Neutrophil (primary cell): ENCODE results near the gene DCDC2.
"Not testable (repeated sequence)": the region's sequence is repeated elsewhere in the genome, so short reads cannot be mapped to it uniquely, and the experiment has no call there.

Source experiments
- H3K27ac ChIP-seq: fragments of 200-600 bp; sonication (generic); 2 replicates; pipeline ENCODE4 v1.5.1; 2016; ENCODE audit warnings: mild to moderate bottlenecking, moderate library complexity
- H3K27me3 ChIP-seq: fragments of 200-600 bp; sonication (generic); 2 replicates; pipeline ENCODE4 v1.6.0; 2016; ENCODE audit warnings: mild to moderate bottlenecking
- H3K36me3 ChIP-seq: fragments of 200-600 bp; sonication (generic); 2 replicates; pipeline ENCODE4 v1.5.1; 2017
- H3K4me1 ChIP-seq, 2 experiments: fragments of 200-600 bp in 1 of 2; sonication (generic) in 1 of 2; 1 replicate in 1 of 2; 2 replicates in 1 of 2; pipeline versions ENCODE4 v1.5.1 to v1.6.1; 2013 to 2016; ENCODE audit warnings: low read depth in 1 of 2, low read length in 1 of 2, mild to moderate bottlenecking in 1 of 2, moderate library complexity in 1 of 2; ENCODE audit not compliant: control insufficient read depth in 1 of 2, insufficient read depth in 1 of 2
- H3K4me3 ChIP-seq, 2 experiments: fragments of 200-600 bp in 1 of 2; sonication (generic) in 1 of 2; 1 replicate in 1 of 2; 2 replicates in 1 of 2; pipeline ENCODE4 v1.5.1; 2013 to 2016; ENCODE audit warnings: low read depth in 1 of 2, low read length in 1 of 2, mild to moderate bottlenecking in 1 of 2, moderate library complexity in 1 of 2
- H3K9me3 ChIP-seq: fragments of 200-600 bp; sonication (generic); 2 replicates; pipeline ENCODE4 v1.5.1; 2016
- TF ChIP-seq, protein P1 (sequence below): fragments of 200-600 bp; sonication (generic); IDR thresholded peaks from 2 replicates; pipeline ENCODE4 v1.5.1; 2016; ENCODE audit warnings: antibody characterized with exemption

The DCDC2 gene

DNA sequence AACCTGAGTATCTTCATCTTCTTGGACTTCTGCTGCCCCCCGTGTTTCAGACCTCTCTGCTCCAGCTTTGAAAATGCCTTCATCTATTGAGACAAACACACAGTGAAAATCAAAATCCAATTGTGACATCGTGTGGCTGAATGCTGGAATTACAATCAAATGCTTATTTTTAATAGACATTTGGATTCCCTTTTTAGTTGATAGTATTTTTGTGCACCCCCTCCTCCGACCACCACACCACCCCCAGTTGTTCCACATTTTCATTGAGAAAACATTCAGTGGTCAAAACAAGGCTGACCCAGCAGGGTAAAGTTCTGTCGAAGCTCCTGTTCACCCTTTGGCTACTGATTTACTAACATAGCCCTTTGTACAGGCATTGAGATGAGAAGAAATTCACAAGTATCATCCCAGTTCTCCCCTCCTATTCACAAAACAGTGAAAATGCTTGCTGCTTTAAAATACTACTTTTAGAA lies 152.8 kb downstream of the DCDC2 start:
- Histone ChIP-seq H3K27ac (no peak overlapping the region), H3K36me3 (no peaks in the 10 kb centered on the region)
- TF ChIP-seq, protein P1, sequence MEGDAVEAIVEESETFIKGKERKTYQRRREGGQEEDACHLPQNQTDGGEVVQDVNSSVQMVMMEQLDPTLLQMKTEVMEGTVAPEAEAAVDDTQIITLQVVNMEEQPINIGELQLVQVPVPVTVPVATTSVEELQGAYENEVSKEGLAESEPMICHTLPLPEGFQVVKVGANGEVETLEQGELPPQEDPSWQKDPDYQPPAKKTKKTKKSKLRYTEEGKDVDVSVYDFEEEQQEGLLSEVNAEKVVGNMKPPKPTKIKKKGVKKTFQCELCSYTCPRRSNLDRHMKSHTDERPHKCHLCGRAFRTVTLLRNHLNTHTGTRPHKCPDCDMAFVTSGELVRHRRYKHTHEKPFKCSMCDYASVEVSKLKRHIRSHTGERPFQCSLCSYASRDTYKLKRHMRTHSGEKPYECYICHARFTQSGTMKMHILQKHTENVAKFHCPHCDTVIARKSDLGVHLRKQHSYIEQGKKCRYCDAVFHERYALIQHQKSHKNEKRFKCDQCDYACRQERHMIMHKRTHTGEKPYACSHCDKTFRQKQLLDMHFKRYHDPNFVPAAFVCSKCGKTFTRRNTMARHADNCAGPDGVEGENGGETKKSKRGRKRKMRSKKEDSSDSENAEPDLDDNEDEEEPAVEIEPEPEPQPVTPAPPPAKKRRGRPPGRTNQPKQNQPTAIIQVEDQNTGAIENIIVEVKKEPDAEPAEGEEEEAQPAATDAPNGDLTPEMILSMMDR: no peak

DNA sequence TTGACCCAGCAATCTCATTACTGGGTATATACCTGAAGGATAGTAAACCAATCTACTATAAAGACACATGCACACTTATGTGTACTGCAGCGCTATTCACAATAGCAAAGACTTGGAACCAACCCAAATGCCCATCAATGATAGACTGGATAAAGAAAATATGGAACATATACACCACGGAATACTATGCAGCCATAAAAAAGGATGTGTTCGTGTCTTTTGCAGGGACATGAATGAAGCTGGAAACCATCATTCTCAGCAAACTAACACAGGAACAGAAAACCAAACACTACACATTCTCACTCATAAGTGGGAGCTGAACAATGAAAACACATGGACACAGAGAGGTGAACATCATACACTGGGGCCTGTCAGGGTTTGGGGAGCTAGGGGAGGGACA lies 153.7 kb downstream of the DCDC2 start:
- H3K27me3 ChIP-seq, H3K36me3 ChIP-seq, H3K4me1 ChIP-seq, H3K27ac ChIP-seq, H3K9me3 ChIP-seq, H3K4me3 ChIP-seq: not testable (repeated sequence)

More for the DNA sequence above, 152.8 kb downstream of the DCDC2 start:
- no peaks in the 10 kb centered on the region for H3K27me3 ChIP-seq
- no peak overlapping the region for H3K4me3 ChIP-seq
- no peaks in the 10 kb centered on the region for H3K9me3 ChIP-seq
- H3K4me1 ChIP-seq: no peaks in the 10 kb centered on the region

DNA sequence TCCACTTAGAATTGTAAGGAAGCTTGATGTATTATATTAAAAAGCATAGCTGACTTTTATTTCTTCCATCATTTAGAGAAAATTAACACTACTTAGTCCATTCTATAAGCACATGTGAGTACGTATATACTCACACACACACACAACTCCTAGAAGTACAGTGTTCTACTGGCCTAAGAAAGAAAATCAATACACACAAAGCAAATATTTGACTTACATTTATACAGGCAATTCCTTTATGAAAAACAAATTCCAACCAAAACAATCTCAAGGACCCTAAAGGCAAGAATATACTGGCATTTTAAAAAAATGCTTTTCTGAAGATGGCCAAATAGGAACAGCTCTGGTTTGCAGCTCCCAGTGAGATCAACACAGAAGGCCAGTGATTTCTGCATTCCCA lies 160.0 kb downstream of the DCDC2 start:
- TF ChIP-seq, protein P1: no peak
- H3K4me1 ChIP-seq: no peaks in the 10 kb centered on the region
- no peak overlapping the region for H3K4me3 ChIP-seq
- no peaks in the 10 kb centered on the region for H3K36me3 ChIP-seq
- no peaks in the 10 kb centered on the region for H3K9me3 ChIP-seq
- no peak overlapping the region for H3K27ac ChIP-seq
- no peaks in the 10 kb centered on the region for H3K27me3 ChIP-seq

DNA sequence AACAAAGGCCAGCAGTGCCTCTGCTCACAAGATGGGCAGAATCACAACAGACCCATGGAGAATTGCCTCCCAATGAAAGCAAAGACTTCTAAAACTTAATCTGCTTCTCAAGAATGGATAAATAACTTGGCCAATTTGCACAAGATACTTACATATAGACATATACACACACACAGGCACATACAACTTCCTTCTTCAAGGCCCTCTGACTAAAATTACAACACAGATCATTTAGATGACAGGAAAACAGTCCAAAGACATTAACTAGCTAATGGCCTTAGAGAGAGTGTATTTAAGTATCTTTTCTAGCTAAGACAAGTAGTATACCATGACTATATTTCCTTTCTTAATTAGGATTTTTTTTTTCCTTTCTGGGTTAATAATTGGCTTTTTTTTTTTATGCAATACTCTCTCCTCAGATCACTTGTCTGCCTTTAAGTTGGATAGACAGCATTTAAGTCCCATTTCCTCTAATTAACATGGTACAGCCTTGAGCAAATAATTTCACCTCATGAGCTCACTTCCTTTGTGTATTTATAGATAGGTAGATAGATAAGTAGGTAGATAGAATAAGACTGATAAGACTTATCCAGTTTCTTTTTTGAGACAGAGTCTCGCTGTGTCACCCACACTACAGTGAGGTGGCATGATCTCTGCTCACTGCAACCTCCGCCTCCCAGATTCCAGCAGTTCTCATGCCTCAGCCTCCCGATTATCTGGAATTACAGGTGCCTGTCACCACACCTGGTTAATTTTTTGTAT lies 161.8 kb downstream of the DCDC2 start:
- TF ChIP-seq, protein P1: no peak
- H3K9me3 ChIP-seq: no peaks in the 10 kb centered on the region

DNA sequence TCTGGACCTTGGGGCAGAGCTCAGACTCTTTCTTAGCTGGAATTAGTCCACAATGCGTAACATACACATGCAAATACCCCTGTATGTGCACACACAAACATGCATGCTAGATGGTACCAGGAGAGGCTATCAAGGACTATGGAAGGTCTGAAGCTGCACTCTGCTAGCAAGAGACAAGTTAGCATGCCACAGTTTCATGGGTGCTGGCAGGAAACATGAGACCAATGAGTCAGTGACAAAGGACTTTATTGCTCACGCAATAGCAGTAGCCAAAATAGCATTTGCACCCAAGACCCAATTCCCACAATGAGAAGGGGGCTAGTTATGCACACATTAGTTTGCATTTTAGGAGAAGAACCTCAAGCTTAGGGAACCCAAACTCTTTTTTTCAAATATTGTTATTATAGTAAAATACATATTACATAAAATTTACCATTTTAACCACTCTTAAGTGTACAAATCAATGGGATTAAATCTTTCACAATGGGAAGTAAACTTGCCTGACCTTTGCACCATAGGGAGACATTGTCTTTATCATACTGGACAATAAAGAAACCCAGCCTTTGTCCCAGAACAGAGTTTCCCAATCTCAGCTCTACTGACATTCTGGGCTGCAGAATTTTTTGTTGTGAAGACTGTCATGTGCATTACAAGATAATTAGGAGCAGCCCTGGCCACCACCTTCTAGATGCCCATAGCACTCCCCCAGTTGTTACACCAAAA lies 162.7 kb downstream of the DCDC2 start:
- no peaks in the 10 kb centered on the region for H3K4me1 ChIP-seq
- H3K27me3 ChIP-seq: no peaks in the 10 kb centered on the region
- no peaks in the 10 kb centered on the region for H3K36me3 ChIP-seq
- no peaks in the 10 kb centered on the region for H3K9me3 ChIP-seq
- no peak overlapping the region for H3K27ac ChIP-seq
- no peak overlapping the region for H3K4me3 ChIP-seq
- TF ChIP-seq, protein P1: no peak

More for the DNA sequence above, 161.8 kb downstream of the DCDC2 start:
- no peak overlapping the region for H3K4me3 ChIP-seq
- H3K27ac ChIP-seq: no peak overlapping the region
- H3K36me3 ChIP-seq: no peaks in the 10 kb centered on the region
- no peaks in the 10 kb centered on the region for H3K27me3 ChIP-seq
- no peaks in the 10 kb centered on the region for H3K4me1 ChIP-seq

DNA sequence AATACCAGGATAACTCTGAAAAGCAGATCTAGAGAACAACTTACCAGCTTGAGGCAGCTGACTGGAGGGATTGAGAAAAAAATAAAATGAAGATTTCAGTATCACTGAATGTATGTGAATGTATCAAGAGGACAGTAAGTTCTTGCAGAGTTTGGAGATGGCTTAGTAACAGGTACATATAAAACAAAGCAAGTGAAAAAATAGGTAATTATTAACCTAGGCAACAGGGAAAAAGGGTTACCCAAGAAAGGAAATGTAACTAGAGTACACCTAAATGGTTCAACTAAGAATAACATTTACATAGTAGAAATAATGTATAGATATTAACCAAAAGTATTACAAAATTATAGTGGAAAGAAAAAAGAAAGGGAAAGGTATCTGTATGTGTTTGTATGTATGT lies 164.5 kb downstream of the DCDC2 start:
- no peaks in the 10 kb centered on the region for H3K9me3 ChIP-seq
- H3K36me3 ChIP-seq: no peaks in the 10 kb centered on the region
- H3K27ac ChIP-seq: no peak overlapping the region
- TF ChIP-seq, protein P1: no peak
- no peaks in the 10 kb centered on the region for H3K4me1 ChIP-seq
- no peak overlapping the region for H3K4me3 ChIP-seq
- H3K27me3 ChIP-seq: no peaks in the 10 kb centered on the region
